Panc1 (cell line): ENCODE data around the gene TMEM63C.

Source experiments
- CTCF ChIP-seq: fragments of 450-650 bp; IDR thresholded peaks from 2 replicates; pipeline ENCODE4 v1.5.1; 2017; ENCODE audit warnings: mild to moderate bottlenecking
- POLR2AphosphoS5 ChIP-seq: IDR thresholded peaks from 2 replicates; pipeline ENCODE4 v1.6.1; 2012; ENCODE audit warnings: mild to moderate bottlenecking, low read depth, low read length, moderate library complexity
- SIN3A ChIP-seq: IDR thresholded peaks from 2 replicates; pipeline ENCODE4 v1.6.1; 2012; ENCODE audit warnings: low read depth, mild to moderate bottlenecking, low read length, moderate library complexity, borderline replicate concordance; ENCODE audit not compliant: insufficient read depth

GRCh38 chr14:77184396-77185092, 2.9 kb downstream of the TMEM63C start:
- TF ChIP-seq POLR2AphosphoS5 = no peak
- TF ChIP-seq CTCF = no peak
- no peak for TF ChIP-seq SIN3A
